OCI-LY7 (cell line): ENCODE data around the gene FAM20A. TPM values are rescaled to one million over a fixed set of nuclear protein-coding genes. Genes with fewer than 3 reads are reported as not detected.
"Not testable (repeated sequence)": the region's sequence is repeated elsewhere in the genome, so short reads cannot be mapped to it uniquely, and the experiment has no call there.

Source experiments
- BruUV-seq: library from RNA; stranded (reverse); fragments of 400-500 nt; replicated peaks from 2 replicates; lab custom pipeline; 2021; lab: Mats Ljungman, UMichigan
- CTCF ChIA-PET: fragments of 300-600 bp; sonication (Branson Sonifier 250); formaldehyde crosslinking; loops from one replicate; lab custom pipeline; 2022; ENCODE audit warnings: antibody characterized with exemption; ENCODE audit not compliant: unreplicated experiment; lab: Charles Lee
- POLR2A ChIA-PET: fragments of 300-600 bp; sonication (Branson Sonifier 250); formaldehyde crosslinking; loops from one replicate; lab custom pipeline; 2022; ENCODE audit warnings: antibody characterized with exemption; lab: Charles Lee
- DNase-seq: peaks from one replicate; pipeline ENCODE4 v3.0.0-alpha.2; 2015; ENCODE audit warnings: low spot score
- H2AFZ ChIP-seq: fragments of 200-600 bp; sonication (generic), shearing (Covaris generic); 2 replicates; pipeline ENCODE4 v1.6.1; 2014; ENCODE audit warnings: mild to moderate bottlenecking, antibody characterized with exemption, low read length, moderate library complexity
- H3K27ac ChIP-seq: fragments of 200-600 bp; sonication (generic); 2 replicates; pipeline ENCODE4 v1.5.1; 2014; ENCODE audit warnings: mixed run types, low read depth, mild to moderate bottlenecking, moderate library complexity, low read length, inconsistent platforms; ENCODE audit not compliant: poor library complexity, severe bottlenecking
- H3K36me3 ChIP-seq: fragments of 200-600 bp; sonication (generic); 2 replicates; pipeline ENCODE4 v1.6.1; 2014; ENCODE audit warnings: mild to moderate bottlenecking, antibody characterized with exemption, low read length, moderate library complexity, mixed read lengths; ENCODE audit not compliant: insufficient read depth
- H3K4me1 ChIP-seq: fragments of 200-600 bp; sonication (generic); 2 replicates; pipeline ENCODE4 v1.5.1; 2014; ENCODE audit warnings: mild to moderate bottlenecking, low read length; ENCODE audit not compliant: insufficient read depth, poor library complexity, severe bottlenecking
- H3K4me2 ChIP-seq: fragments of 200-600 bp; sonication (generic); 2 replicates; pipeline ENCODE4 v1.6.1; 2014; ENCODE audit warnings: mild to moderate bottlenecking, low read length
- H3K4me3 ChIP-seq: fragments of 200-600 bp; sonication (generic); 2 replicates; pipeline ENCODE4 v1.5.1; 2014; ENCODE audit warnings: mild to moderate bottlenecking, low read depth, low read length; ENCODE audit not compliant: poor library complexity, severe bottlenecking
- H3K79me2 ChIP-seq: fragments of 200-600 bp; sonication (generic); 2 replicates; pipeline ENCODE4 v1.6.1; 2016; ENCODE audit warnings: low read depth, mild to moderate bottlenecking, low read length, moderate library complexity, mixed read lengths; ENCODE audit not compliant: insufficient read depth
- H3K9me2 ChIP-seq: fragments of 200-600 bp; sonication (generic); 2 replicates; pipeline ENCODE4 v1.6.1; 2016; ENCODE audit warnings: mild to moderate bottlenecking, low read length, mixed read lengths; ENCODE audit not compliant: insufficient read depth
- H3K9me3 ChIP-seq: fragments of 200-600 bp; sonication (generic); 2 replicates; pipeline ENCODE4 v1.6.1; 2014; ENCODE audit warnings: mild to moderate bottlenecking, mixed run types, low read length, mixed read lengths
- H4K20me1 ChIP-seq: fragments of 200-600 bp; sonication (generic); 2 replicates; pipeline ENCODE4 v1.6.1; 2014; ENCODE audit warnings: mild to moderate bottlenecking, antibody characterized with exemption, low read length, moderate library complexity, mixed read lengths; ENCODE audit not compliant: insufficient read depth
- EZH2phosphoT487 ChIP-seq: fragments of 200-600 bp; sonication (generic); IDR thresholded peaks from 2 replicates; pipeline ENCODE4 v1.6.1; 2018; ENCODE audit warnings: low read depth, borderline replicate concordance, mild to moderate bottlenecking, mixed run types, antibody characterized with exemption, low read length, moderate library complexity, mixed read lengths
- intact Hi-C: fragments of 100-400 bp; cut with micrococcal nuclease; formaldehyde crosslinking; loops from one replicate; pipeline ENCODE4 v1.10.0; 2022; ENCODE audit not compliant: unreplicated experiment
- total RNA-seq, 2 experiments: library from RNA; depleted of rRNA in 1 of 2; stranded (reverse); fragments of >200 nt in 1 of 2; shearing (Covaris generic) in 1 of 2; gene quantifications; 2 replicates each; pipeline ENCODE4 v1.2.3, GENCODE V29; 2014 to 2022
- TF ChIP-seq, protein P1 (sequence below): fragments of 200-600 bp; sonication (generic); conservative IDR thresholded peaks from 2 replicates; pipeline ENCODE4 v1.5.1; 2014; ENCODE audit warnings: mild to moderate bottlenecking, antibody characterized with exemption, low read length, moderate library complexity, mixed read lengths

Gene FAM20A
- total RNA-seq, 2 experiments from 2014 or later, result not detected

DNA sequence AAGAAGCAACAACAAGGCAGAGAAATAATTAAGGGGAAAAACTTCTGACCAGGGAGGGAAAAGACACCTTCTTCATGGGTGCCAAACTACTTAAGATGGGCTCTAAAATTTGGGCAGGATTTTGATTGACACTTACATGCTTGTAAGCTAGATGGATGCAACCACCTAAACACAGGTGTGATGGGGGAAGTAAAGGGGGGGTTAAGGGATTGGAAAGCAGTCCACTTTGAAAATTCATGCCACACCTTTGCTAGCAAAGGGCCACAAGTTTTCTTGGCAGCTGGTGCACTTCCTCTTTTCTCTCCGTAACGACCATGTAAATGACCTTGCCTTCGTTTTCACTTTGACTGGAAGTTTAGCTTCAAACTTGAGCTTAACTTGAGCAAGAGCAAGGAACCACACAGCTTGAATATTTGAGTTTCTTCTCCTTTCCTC, 103.3 kb downstream of the FAM20A start:
- peak overlapping the region; percentile 95 for H3K27ac ChIP-seq
- H3K4me2 ChIP-seq, result peak overlapping the region; percentile 80
- intact Hi-C loops, result loop anchor here (1.0 kb wide), 2 partner anchors 13 to 32 kb away; no protein-coding TSS in a partner anchor
- BruUV-seq, result no TSS peak
- peak overlapping the region; percentile 56 for H3K4me3 ChIP-seq
- H3K9me2 ChIP-seq, result no peaks in the 10 kb centered on the region
- CTCF ChIA-PET, result interaction anchor here (1.2 to 2.7 kb wide), 5 partner anchors 10 to 30 kb away, joined by 3 to 19 read pairs (median 11); partner anchors contain the start of gene PRKAR1A
- no peaks in the 10 kb centered on the region for H3K79me2 ChIP-seq
- no peaks in the 10 kb centered on the region for H4K20me1 ChIP-seq
- H3K4me1 ChIP-seq, result peaks cover 57% of the 10 kb centered on the region
- POLR2A ChIA-PET, result interaction anchor here (0.6 to 4.8 kb wide), 27 partner anchors 9 to 918 kb away, joined by 3 to 81 read pairs (median 4); partner anchors contain the start of genes AMZ2, PRKAR1A and WIPI1
- DNase-seq, result peak; percentile 99
- H2AFZ ChIP-seq, result peak overlapping the region; percentile 89
- peaks cover 12% of the 10 kb centered on the region; the same call in 1 of the 2 replicates for H3K9me3 ChIP-seq
- peaks cover 5% of the 10 kb centered on the region; the same call in 1 of the 2 replicates for H3K36me3 ChIP-seq
- TF ChIP-seq, protein P1, sequence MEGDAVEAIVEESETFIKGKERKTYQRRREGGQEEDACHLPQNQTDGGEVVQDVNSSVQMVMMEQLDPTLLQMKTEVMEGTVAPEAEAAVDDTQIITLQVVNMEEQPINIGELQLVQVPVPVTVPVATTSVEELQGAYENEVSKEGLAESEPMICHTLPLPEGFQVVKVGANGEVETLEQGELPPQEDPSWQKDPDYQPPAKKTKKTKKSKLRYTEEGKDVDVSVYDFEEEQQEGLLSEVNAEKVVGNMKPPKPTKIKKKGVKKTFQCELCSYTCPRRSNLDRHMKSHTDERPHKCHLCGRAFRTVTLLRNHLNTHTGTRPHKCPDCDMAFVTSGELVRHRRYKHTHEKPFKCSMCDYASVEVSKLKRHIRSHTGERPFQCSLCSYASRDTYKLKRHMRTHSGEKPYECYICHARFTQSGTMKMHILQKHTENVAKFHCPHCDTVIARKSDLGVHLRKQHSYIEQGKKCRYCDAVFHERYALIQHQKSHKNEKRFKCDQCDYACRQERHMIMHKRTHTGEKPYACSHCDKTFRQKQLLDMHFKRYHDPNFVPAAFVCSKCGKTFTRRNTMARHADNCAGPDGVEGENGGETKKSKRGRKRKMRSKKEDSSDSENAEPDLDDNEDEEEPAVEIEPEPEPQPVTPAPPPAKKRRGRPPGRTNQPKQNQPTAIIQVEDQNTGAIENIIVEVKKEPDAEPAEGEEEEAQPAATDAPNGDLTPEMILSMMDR, result no peak
- TF ChIP-seq EZH2phosphoT487, result no peak

DNA sequence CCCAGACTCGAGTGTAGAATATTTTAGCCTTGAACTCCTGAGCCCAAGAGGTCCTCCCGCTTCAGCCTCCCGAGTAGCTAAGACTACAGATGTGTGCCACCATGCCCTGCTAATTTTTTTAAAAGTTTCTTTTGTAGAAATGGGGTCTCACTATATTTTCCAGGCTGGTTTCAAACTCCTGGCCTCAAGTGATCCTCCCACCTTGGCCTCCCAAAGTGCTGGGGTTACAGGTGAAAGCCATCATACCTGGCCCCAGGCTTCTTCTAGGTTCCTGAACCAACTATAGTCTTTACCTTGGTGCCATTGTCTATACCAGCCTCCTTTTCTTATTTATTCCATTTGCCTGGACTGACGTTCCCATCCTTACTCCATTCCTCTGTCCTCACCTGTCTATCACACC, 106.1 kb downstream of the FAM20A start:
- no peak overlapping the region for H2AFZ ChIP-seq
- no peaks in the 10 kb centered on the region for H3K9me2 ChIP-seq
- peak overlapping the region; percentile 95 for H3K27ac ChIP-seq
- H3K4me2 ChIP-seq, result no peak overlapping the region
- ChIA-PET CTCF (interaction anchor here (1.3 kb wide), 1 partner anchor 9 kb away, joined by 3 read pairs; no protein-coding TSS in a partner anchor), POLR2A (interaction anchor here (0.7 to 4.8 kb wide), 4 partner anchors 9 to 271 kb away, joined by 3 to 81 read pairs (median 8); partner anchors contain the start of gene PRKAR1A)
- no peak for DNase-seq
- intact Hi-C loops, result no loop called here
- no peak overlapping the region for H3K4me3 ChIP-seq
- H4K20me1 ChIP-seq, result no peaks in the 10 kb centered on the region
- H3K36me3 ChIP-seq, result peaks cover 5% of the 10 kb centered on the region; the same call in 1 of the 2 replicates
- peaks cover 62% of the 10 kb centered on the region for H3K4me1 ChIP-seq
- H3K79me2 ChIP-seq, result no peaks in the 10 kb centered on the region
- TF ChIP-seq, protein P1, result no peak
- TF ChIP-seq EZH2phosphoT487, result no peak
- BruUV-seq, result no TSS peak
- H3K9me3 ChIP-seq, result peaks cover 11% of the 10 kb centered on the region; the same call in 1 of the 2 replicates

DNA sequence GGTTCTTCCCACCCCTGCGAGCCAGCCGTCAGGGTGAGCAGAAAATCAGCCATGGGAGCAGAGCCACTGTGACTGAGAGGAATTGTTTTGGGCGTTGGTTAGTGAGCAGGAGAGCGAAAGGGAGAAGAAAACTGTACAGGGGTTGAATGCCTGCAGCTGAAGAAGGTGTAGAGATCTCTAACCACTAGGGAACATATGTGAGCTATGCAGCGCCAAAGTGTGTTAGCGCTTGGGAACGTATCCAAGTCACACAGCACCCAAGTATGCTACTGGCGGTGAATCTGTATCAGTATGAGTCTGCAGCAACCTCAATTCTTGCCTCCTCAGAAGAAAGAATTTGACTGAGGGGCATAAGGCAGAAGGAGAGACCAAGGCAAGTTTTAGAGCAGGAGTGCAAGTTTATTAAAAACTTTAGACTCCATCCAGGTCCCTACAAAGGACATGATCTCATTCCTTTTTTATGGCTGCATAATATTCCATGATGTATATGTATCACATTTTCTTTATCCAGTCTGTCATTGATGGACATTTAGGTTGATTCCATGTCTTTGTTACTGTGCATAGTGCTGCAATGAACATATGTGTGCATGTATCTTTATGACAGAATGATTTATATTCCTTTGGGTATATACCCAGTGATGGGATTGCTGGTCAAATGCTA, 108.6 kb downstream of the FAM20A start:
- H3K36me3 ChIP-seq, H3K4me3 ChIP-seq, H4K20me1 ChIP-seq, H2AFZ ChIP-seq, DNase-seq, H3K9me2 ChIP-seq, H3K9me3 ChIP-seq, BruUV-seq, H3K79me2 ChIP-seq, intact Hi-C loops, CTCF ChIA-PET, H3K4me2 ChIP-seq: not testable (repeated sequence)
- POLR2A ChIA-PET, result interaction anchor here (0.7 to 1.9 kb wide), 6 partner anchors 7 to 55 kb away, joined by 3 to 9 read pairs (median 4); no protein-coding TSS in a partner anchor
- peaks cover 56% of the 10 kb centered on the region for H3K4me1 ChIP-seq
- H3K27ac ChIP-seq, result peak overlapping the region; percentile 75
